ENCODE measurements around the gene CLEC6A. TPM values are rescaled to one million over a fixed set of nuclear protein-coding genes. Genes with fewer than 3 reads are reported as not detected.

The CLEC6A gene
- total and polyA plus RNA-seq, 2 of the 8 experiments (the other 6 are each of a cell fraction or from before 2014, with no cell fraction given), result not detected

- no peak for TF ChIP-seq TCF12 (IDR thresholded peaks at IDR 0.05; ENCODE audit: low read depth, low read length)
Observed at GRCh38 chr12:8445731-8446130, 10.0 kb upstream of the CLEC6A start (continued).

All from H1 (cell line).